IPS-NIHi7 (cell line): ENCODE results near the gene CALML6.
"Not testable (repeated sequence)": the region's sequence is repeated elsewhere in the genome, so short reads cannot be mapped to it uniquely, and the experiment has no call there.

Experiments
- DNase-seq: peaks from one replicate; pipeline ENCODE4 v3.0.0; 2012; ENCODE audit warnings: mixed read lengths; ENCODE audit errors: extremely low spot score

CALML6 gene

GRCh38 chr1:1914971-1915692 lies at the start of gene CALML6:
TSS of gene CALML6 (plus strand) at chr1:1915260. CDS start at chr1:1915281, 21 bp downstream.
- no peak for DNase-seq

- no peak for DNase-seq
Measured at GRCh38 chr1:1867164-1867563, 47.9 kb upstream of the CALML6 start.

GRCh38 chr1:1869469-1869868 lies 45.6 kb upstream of the CALML6 start:
- no peak for DNase-seq

GRCh38 chr1:1872329-1872994 lies 42.6 kb upstream of the CALML6 start:
- DNase-seq = no peak

GRCh38 chr1:1873186-1873585 lies 41.9 kb upstream of the CALML6 start:
- DNase-seq = no peak

GRCh38 chr1:1874901-1875300 lies 40.2 kb upstream of the CALML6 start:
- no peak for DNase-seq

GRCh38 chr1:1875932-1876331 lies 39.1 kb upstream of the CALML6 start:
- DNase-seq = no peak

- DNase-seq = no peak
Measured at GRCh38 chr1:1876335-1876930, 38.6 kb upstream of the CALML6 start.

GRCh38 chr1:1877865-1878436 lies 37.1 kb upstream of the CALML6 start:
- DNase-seq = no peak

GRCh38 chr1:1879942-1880341 lies 35.1 kb upstream of the CALML6 start:
- no peak for DNase-seq

GRCh38 chr1:1880617-1881312 lies 34.3 kb upstream of the CALML6 start:
- no peak for DNase-seq

GRCh38 chr1:1881727-1882126 lies 33.3 kb upstream of the CALML6 start:
- no peak for DNase-seq

- no peak for DNase-seq
Measured at GRCh38 chr1:1883092-1883873, 31.8 kb upstream of the CALML6 start.

- not testable (repeated sequence) for DNase-seq
Measured at GRCh38 chr1:1883890-1884289, 31.2 kb upstream of the CALML6 start.

- DNase-seq = no peak
Measured at GRCh38 chr1:1889090-1889750, 25.8 kb upstream of the CALML6 start.

- peak; percentile 54 for DNase-seq
Measured at GRCh38 chr1:1889847-1890505, 25.1 kb upstream of the CALML6 start.

GRCh38 chr1:1890506-1891348 lies 24.3 kb upstream of the CALML6 start, which contains the start of gene GNB1:
TSS of gene GNB1 (minus strand) at chr1:1891087. CDS start at chr1:1825453, 65,634 bp downstream.
- DNase-seq = peak; percentile 93

GRCh38 chr1:1891349-1892078 lies 23.5 kb upstream of the CALML6 start:
- peak; percentile 73 for DNase-seq
